Tibial nerve (tissue), 3 donors: ENCODE data around the gene SLC12A7.

Experiments
- CTCF ChIP-seq, 5 experiments: fragments of 200-600 bp in 3 of 5; fragments of 450-650 bp in 2 of 5; sonication (generic) in 3 of 5; IDR thresholded peaks; one replicate each; pipeline ENCODE4 v1.5.1; 2016 to 2019; ENCODE audit warnings: antibody characterized with exemption in 5 of 5, mild to moderate bottlenecking in 3 of 5, moderate library complexity in 2 of 5
- POLR2A ChIP-seq, 2 donors: fragments of 450-650 bp; IDR thresholded peaks; one replicate each; pipeline ENCODE4 v1.6.1; 2017; ENCODE audit warnings: antibody characterized with exemption in 2 of 2, mild to moderate bottlenecking in 2 of 2, moderate library complexity in 2 of 2

GRCh38 chr5:1116109-1116740, 4.4 kb upstream of the SLC12A7 start:
- TF ChIP-seq CTCF (IDR thresholded peaks at IDR 0.05) (no peak), POLR2A (IDR thresholded peaks at IDR 0.05) (no peak)
